ENCODE results near the gene NPVF.
A peak's percentile ranks its signal among the peaks of the same experiment; 100 is the strongest.

Gene NPVF

GRCh38 chr7:25223206-25223605 lies 5.1 kb downstream of the NPVF start:
- DNase-seq, result no peak

- DNase-seq, result no peak
These were observed 5.6 kb downstream of the NPVF start for GRCh38 chr7:25222666-25223065.

- no peak for DNase-seq
These were observed 7.3 kb downstream of the NPVF start for GRCh38 chr7:25221009-25221408.

- no peak for DNase-seq
These were observed 10.1 kb downstream of the NPVF start for GRCh38 chr7:25218191-25218590.

GRCh38 chr7:25216837-25217236 lies 11.4 kb downstream of the NPVF start:
- DNase-seq, result no peak

GRCh38 chr7:25215694-25216335 lies 12.5 kb downstream of the NPVF start:
- DNase-seq, result no peak

- no peak for DNase-seq
These were observed 19.6 kb downstream of the NPVF start for GRCh38 chr7:25208525-25209221.

- DNase-seq, result no peak
These were observed 20.4 kb downstream of the NPVF start for GRCh38 chr7:25207887-25208286.

GRCh38 chr7:25206765-25207164 lies 21.5 kb downstream of the NPVF start:
- no peak for DNase-seq

- no peak for DNase-seq
These were observed 32.0 kb downstream of the NPVF start for GRCh38 chr7:25196132-25196896.

GRCh38 chr7:25194036-25194435 lies 34.2 kb downstream of the NPVF start:
- DNase-seq, result no peak

- no peak for DNase-seq
These were observed 36.2 kb downstream of the NPVF start for GRCh38 chr7:25192043-25192442.

GRCh38 chr7:25189197-25189596 lies 39.1 kb downstream of the NPVF start:
- DNase-seq, result no peak

GRCh38 chr7:25187932-25188331 lies 40.4 kb downstream of the NPVF start:
- no peak for DNase-seq

GRCh38 chr7:25186436-25186835 lies 41.9 kb downstream of the NPVF start:
- DNase-seq, result no peak

- DNase-seq, result no peak
These were observed 46.8 kb downstream of the NPVF start for GRCh38 chr7:25181532-25181931.

- DNase-seq, result no peak
These were observed 47.3 kb downstream of the NPVF start for GRCh38 chr7:25180946-25181345.

- DNase-seq, result no peak
These were observed 47.7 kb downstream of the NPVF start for GRCh38 chr7:25180592-25180923.

- DNase-seq, result peak; percentile 90
These were observed 48.3 kb downstream of the NPVF start for GRCh38 chr7:25179771-25180591.

- no peak for DNase-seq
These were observed 49.0 kb downstream of the NPVF start for GRCh38 chr7:25179325-25179724.
